NCI-H2196 treated with DMSO at 0.1 percent for 48 hours (cell line): Measurements from ENCODE around the gene MEIOC.
"Not testable (repeated sequence)": the region's sequence is repeated elsewhere in the genome, so short reads cannot be mapped to it uniquely, and the experiment has no call there.

Source experiments
- DNase-seq: peaks from one replicate; lab custom pipeline; 2025; ENCODE audit not compliant: unreplicated experiment; lab: John Stamatoyannopoulos, UW

Gene MEIOC

GRCh38 chr17:44646280-44646679 lies 10.0 kb upstream of the MEIOC start:
- DNase-seq = no peak

GRCh38 chr17:44647736-44648135 lies 8.5 kb upstream of the MEIOC start:
- DNase-seq = no peak

DNA sequence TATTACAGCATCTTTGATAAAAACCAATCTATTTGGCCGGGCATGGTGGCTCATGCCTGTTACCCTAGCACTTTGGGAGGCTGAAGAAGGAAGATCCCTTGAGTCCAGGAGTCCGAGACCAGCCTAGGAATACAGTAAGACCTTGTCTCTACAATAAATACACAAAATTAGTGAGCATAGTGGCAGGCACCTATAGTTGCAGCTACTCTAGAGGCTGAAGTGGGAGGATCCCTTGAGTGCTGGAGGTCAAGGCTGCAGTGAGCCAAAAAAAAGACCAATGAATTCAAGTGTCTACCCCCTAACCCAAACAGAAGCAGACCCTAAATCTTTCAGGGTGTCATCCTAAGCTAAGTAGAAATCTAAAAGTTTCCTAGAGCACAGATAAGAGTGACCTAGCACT lies 7.3 kb upstream of the MEIOC start:
- DNase-seq = no peak

GRCh38 chr17:44651228-44651627 lies 5.0 kb upstream of the MEIOC start:
- no peak for DNase-seq

- no peak for DNase-seq
These were observed 3.5 kb upstream of the MEIOC start for GRCh38 chr17:44652727-44653126.

GRCh38 chr17:44653384-44653783 lies 2.9 kb upstream of the MEIOC start:
- DNase-seq = no peak

- no peak for DNase-seq
These were observed 2.3 kb upstream of the MEIOC start for GRCh38 chr17:44653954-44654353.

GRCh38 chr17:44661835-44662234 lies 5.6 kb downstream of the MEIOC start:
- DNase-seq = no peak

DNA sequence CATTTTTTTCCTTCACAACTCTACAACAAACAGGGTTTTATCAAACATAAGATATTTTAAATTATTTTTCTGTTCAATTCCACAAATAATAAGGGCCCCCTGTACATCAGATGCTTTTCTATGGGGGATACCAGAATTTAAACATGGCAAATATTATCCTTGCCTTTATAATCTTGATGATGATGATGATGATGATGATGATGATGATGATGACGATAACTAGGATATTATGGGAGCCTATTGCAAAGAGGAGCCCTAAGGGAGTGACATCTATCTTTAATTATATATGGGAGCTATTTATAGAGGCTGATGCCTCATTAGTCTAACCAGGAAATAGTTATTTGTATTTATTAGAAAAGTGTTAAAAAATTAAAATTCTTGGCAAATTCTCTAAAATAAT lies 6.8 kb downstream of the MEIOC start:
- DNase-seq = no peak

DNA sequence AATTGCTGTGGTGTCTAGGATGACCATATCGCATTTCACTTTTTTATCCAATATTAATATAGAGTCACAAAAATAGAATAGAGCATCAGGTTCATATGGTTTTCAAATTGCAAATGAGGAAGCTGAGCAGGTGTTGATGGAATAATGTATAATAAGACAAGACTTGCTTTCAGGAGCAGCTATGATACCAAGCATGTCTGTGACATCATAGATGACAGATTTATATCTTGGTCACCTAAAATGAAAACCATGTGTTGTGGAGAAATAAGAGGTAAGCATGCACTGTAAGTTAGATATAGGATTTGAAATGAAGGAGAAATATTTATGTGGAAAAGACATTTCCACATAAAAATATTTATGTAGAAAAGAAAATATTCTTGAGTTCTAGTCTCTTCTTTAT lies 8.6 kb downstream of the MEIOC start:
- DNase-seq = no peak

GRCh38 chr17:44666006-44666405 lies 9.7 kb downstream of the MEIOC start:
- no peak for DNase-seq

GRCh38 chr17:44672479-44673093 lies 16.3 kb downstream of the MEIOC start:
- peak; percentile 12 for DNase-seq

DNA sequence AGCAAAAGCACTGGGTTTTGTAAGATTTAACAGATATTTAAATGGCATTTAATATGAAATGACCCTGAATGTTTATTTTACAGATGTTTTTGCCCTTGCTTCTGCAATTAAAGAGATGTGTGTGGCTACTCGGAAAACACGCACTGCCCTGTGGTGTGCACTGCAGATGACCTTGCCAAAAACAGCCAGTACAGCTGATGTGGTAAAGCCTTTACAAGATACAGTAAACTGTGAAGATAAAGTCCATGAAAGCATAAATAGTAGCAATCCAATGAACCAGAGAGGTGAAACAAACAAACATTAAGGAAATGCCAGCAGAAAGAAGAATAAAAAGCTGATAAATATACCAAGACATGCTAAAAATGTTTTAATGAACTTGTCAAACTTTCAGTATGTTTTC lies 17.6 kb downstream of the MEIOC start:
- DNase-seq = no peak

GRCh38 chr17:44677136-44677535 lies 20.9 kb downstream of the MEIOC start:
- DNase-seq = no peak

GRCh38 chr17:44683303-44683702 lies 27.0 kb downstream of the MEIOC start:
- DNase-seq = not testable (repeated sequence)

DNA sequence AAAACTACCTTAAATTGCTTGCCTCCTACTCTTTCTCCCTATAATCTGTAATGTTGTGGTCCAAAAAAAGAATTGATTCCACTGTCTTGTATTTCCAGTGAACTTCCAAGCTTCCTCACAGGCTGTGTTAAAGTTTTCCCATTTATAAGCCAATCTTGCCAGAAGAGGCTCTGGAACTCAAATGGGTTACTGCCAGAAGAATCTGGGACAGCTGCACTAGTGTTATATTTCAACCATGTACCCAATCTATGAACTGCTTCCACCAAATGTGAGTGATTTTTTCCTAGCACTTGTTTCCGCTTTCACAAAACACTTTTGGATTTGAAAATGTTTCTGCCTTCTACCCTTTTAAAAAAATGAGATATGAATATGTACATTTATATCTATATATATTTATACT lies 31.5 kb downstream of the MEIOC start:
- no peak for DNase-seq

DNA sequence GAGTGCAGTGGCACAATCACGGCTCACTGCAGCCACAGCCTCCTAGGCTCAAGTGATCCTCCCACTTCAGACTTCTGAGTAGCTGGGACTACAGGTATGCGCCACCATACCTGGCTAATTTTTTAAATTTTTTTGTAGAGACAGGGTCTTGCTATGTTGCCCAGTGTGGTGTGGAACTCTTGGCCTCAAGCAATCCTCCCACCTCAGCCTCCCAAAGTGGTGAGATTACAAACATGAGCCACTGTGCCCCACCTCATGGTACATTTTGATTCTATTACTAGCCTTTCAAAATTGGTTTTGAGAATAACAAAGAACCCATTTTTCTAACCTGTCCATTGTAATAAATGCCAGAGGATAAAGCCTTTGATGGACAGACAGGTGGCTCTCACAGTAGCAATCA lies 31.9 kb downstream of the MEIOC start:
- DNase-seq = no peak

- DNase-seq = no peak
These were observed 32.6 kb downstream of the MEIOC start for GRCh38 chr17:44688675-44689476.

- DNase-seq = peak; percentile 93
These were observed 33.4 kb downstream of the MEIOC start, which contains the start of gene CCDC43 for GRCh38 chr17:44689477-44690217. Gene CCDC43, minus strand, starts transcription at chr17:44689776. Its CDS starts 23 bp downstream, at chr17:44689753.

GRCh38 chr17:44690746-44691306 lies 34.6 kb downstream of the MEIOC start:
- peak; percentile 73 for DNase-seq

DNA sequence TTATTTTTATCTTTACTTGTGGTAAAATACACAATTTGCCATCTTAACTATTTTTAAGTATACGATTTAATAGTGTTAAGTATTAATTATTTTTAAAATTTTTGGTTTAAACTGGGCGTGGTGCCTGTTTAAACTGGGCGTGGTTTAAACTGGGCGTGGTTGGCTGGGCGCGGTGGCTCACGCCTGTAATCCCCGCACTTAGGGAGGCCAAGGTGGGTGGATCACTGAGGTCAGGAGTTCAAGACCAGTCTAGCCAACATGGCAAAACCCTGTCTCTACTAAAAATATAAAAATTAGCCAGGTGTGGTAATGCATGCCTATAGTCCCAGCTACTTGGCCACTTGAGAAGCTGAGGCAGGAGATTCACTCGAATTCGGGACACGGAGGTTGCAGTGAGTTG lies 37.3 kb downstream of the MEIOC start:
- no peak for DNase-seq

DNA sequence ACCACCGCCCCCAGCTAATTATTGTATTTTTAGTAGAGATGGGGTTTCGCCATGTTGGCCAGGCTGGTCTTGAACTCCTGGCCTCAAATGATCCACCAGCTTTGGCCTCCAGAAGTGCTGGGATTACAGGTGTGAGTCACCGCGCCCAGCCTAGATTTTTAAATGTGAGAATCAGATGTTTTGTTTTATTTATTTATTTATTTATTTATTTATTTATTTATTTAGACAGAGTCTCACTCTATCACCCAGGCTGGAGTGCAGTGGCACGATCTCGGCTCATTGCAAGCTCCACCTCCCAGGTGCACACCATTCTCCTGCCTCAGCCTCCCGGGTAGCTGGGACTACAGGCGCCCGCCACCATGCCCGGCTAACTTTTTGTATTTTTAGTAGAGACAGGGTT lies 44.0 kb downstream of the MEIOC start:
- DNase-seq = not testable (repeated sequence)
